ENCODE measurements around the gene SPO11.

The SPO11 gene

DNA sequence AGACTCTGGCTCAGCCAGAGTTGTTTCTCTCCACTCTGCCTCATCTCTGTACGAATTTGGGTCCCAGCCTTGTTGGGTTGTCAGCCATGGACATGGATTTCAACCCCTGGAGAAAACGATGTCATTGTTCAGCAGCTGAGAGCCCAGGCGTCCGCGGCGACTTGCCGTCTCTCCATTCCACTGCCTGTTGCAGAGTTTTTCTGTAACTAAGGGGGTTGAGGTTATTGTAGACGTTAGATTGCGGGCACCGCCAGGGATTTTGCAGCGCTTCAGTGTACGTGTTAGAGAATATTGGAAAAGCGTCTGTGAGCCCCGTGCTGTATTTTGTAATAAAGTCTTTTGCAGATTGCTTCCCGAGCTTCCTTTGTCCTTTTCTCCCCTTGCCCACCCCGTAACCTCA is 48.5 kb downstream of the SPO11 start:
- DNase-seq = no peak

- no peak for DNase-seq
Observed at GRCh38 chr20:57378646-57379262, 49.2 kb downstream of the SPO11 start.

DNA sequence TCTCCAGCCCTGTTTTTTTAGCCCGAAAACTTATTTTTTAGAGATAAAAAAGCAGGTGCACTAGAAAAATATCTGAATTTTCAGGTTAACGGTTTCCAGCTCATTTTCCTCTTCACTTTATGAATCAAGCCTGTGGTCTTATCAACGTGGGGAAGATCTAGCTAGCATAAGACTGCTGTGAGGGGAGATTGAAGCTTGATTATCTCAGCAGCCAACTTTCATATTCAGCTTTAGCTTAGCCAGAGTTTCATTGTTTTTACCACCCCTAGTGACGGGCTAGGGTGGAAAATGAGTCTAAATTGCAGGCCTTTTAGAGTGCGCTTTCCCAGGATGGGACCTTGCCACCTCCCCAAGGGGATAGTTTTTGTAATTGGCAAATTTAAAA is 49.7 kb downstream of the SPO11 start:
- no peak for DNase-seq

GRCh38 chr20:57380081-57380750 is 50.6 kb downstream of the SPO11 start:
- no peak for DNase-seq

- peak; percentile 85 to 87 for DNase-seq
Observed at GRCh38 chr20:57381596-57382503, 52.2 kb downstream of the SPO11 start.

- no peak for DNase-seq
Observed at GRCh38 chr20:57382516-57382915, 52.9 kb downstream of the SPO11 start.

GRCh38 chr20:57383447-57384347 is 54.1 kb downstream of the SPO11 start:
- DNase-seq = no peak

DNA sequence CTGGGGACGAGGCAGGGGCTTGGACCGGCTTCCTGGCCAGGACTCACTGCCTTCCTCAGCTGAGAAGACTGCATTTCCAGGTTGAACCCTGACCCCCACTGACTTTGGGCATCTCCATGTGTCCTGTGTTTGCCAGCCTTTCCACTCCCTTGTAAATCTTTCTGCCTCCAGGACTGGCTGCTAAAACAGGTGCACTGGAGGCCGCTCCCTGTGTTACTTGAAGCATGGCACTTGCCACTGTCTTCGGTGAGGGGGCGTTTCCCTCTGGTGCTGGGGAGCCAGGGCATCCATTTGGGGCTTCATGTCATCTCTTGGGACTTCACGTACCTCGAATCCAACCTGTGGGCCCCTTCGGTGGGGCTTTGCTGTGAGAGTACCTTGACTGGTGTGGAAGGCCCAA is 54.9 kb downstream of the SPO11 start:
- no peak for DNase-seq

DNA sequence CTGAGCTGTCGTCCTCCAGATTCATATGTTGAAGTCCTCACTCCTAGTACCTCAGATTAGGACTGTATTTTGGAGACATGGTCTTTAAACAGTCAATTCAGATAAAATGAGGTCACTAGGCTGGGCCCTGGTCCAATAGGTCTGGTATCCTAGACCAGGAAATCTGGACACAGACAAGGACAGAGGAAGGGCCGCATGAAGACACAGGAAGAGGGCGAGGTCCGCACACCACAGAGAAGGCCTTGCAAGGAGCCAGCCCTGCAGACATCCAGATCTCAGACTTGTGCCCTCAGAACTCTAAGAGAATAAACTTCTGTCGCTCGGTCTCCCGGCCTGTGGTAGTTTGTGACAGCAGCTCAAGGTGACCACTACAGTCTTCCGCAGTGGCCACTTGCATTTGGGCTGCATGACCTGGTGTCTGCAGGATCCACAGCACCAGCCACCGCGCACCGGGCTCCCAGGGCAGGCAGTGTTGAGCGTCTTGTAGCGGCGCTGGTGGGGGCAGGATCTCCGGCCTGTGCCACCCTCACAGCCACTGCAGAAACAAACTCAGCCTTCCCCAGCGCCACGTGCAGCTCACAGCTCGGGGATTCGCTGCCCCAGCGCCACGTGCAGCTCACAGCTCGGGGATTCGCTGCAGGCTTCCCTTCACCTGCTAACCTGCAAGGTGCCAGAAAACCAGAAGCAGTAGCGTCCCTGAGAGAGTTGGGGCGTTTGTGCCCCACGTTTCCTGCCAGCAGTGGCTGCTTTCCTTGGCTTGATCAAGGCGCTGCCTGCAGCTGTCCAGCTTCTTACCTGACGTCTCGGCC is 55.6 kb downstream of the SPO11 start:
- no peak for DNase-seq

DNA sequence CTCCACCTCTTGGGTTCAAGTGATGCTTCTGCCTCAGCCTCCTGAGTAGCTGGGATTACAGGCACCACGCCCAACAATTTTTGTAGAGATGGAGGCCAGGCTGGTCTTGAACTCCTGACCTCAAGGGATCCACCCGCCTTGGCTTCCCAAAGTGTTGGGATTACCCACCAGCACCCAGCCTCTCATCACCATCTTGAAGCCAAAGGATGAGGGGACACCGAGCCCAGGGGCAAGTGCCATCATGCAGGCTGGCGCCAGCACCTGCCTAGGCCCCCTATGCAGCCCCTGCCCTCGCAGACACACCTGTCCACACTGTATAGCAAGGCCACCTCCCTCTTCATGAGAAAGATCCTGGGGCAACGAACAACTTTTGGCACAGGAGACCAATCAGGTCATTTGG is 56.3 kb downstream of the SPO11 start:
- DNase-seq = no peak

DNA sequence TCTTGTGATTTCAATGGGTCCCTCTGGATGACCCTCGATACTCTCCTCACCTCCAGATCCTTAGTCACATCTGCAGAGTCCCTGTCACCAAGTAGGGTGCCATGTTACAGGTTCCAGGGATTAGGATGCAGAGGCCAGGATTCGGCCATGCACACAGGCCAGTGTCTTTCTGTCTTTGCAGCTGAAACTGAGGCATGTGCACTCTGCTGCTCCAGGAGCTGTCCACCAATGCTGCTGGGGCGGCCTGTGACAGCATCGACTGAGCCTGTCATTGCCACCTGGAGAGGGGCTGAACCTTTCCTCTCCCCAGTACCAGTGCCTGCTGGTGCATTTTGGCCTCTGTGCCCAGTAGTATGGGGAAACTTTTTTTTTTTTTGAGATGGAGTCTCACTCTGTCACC is 57.2 kb downstream of the SPO11 start:
- DNase-seq = no peak

- DNase-seq = no peak
Observed at GRCh38 chr20:57387463-57387862, 57.9 kb downstream of the SPO11 start.

GRCh38 chr20:57387945-57388371 is 58.4 kb downstream of the SPO11 start:
- DNase-seq = no peak

DNA sequence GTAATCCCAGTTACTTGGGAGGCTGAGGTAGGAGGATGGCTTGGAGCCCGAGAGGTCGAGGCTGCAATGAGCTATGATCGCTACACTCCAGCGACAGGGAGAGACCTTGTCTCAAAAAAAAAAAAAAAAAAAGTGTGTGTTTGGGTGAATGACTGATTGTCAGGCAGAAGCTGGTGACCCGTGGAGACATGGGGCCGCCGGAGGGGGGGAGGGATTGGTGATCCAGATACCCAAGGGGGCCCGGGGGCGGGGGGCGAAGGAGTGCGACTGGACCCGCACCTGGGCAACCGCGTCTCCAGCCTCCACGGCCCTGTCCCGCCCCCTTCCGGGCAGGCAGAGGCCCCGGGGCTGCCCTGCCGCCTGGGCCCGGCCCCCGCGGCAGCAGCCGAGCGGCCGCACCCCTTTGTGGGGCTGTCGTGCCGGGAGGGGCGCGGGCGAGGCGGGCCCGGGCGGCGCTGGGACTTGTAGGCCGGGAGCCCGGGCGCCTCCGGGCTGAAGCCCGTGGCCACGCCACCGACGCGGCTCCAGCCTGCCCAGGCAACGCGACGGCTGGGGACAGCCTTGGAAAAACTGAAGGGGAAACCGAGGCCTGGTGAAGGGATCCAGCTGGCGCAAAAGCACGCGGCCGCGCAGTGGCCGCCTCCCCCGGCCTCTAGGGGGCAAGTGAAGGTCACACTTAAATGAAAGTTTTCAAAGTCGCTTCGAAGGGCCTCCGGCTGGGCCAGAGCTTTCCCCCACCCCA is 59.5 kb downstream of the SPO11 start:
- DNase-seq = peak; percentile 58

DNA sequence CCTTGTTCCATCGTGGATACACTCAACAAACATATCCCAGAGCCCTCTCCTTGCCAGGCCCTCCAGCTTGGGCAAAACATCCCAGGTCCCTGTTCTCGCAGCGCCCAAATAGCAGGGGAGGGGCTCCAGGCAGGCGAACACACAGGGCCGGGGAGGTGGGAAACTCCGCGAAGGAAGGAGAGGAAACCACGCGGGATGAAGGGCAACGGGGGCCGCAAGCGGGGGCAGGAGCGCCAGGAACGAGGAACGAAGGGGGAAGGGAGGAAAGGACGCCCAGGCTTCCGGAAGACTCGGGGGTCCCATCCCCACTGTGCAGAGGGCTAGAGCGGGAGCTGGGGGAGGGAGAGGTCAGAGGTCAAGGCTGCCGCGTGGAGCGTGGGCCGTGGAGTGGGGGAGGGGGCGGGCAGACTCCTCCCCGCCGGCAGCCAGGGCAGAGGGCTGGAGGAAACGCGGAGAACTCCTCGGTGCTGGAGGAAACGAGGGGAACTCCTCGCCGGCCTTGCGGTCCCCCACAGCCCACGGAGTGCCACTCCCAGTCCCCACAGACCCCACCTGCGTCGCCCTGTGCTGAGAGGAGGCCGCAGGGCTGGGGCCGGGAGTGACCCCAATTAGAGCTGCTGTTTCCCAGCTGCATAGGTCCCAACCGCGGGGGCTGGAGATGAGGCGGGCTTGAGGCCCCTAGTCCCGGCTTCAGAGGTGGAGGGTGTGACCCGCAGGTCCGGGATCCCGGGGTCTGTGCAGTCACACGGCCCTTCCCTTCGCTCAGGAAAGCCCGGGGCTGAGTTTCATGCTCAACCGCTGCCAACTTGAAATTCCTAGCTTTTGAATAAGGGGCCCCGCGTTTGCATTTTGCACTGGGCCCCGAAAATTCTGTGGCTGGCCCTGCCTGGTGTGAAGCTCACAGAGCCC is 60.3 kb downstream of the SPO11 start:
- peak; percentile 72 to 75 for DNase-seq

DNA sequence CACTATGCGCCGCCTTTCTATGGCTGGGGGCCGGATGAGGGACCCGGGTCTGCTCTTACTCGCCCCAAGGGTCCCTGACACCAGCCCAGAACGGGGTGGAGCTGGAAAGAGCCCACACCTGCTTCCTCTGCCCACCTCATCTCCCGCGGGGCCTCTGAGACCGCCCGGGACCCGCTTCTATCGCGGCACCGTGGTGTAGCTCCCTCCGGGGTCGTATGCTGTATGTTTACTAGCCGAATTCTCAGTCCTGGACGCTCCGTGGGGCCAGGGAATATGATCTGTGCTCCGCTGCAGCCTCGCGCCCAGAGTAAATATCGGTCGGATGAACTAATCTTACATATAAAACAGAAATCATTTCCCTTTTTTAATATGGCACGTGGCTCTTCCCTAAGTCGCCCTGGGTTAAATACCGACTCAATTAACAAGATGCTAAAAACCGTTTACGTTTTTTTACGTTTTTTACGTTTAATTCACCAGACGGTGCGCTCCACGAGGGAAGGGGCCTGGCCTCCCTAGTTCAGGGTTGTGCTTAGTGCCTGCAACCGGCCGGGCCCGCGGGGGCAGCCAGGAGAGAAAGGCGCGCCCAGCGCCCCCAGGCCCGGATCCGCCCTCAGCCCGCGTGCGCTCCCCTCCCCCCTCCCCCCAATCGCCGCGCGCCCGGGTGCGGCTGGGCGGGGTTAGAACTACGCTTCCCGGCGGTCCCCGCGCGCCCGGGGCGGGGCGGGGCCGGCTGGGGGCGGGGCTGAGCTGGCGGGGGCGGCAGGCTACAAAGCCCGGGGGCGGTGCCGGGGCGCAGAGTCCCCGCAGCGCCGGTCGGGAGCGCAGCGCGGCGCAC is 61.2 kb downstream of the SPO11 start, which contains the start of gene RBM38:
Gene RBM38 (plus strand): TSS at position 793 of the 835 bp plus-strand sequence. CDS start 186 bp downstream, outside the sequence.
- DNase-seq = peak; percentile 67 to 74

DNA sequence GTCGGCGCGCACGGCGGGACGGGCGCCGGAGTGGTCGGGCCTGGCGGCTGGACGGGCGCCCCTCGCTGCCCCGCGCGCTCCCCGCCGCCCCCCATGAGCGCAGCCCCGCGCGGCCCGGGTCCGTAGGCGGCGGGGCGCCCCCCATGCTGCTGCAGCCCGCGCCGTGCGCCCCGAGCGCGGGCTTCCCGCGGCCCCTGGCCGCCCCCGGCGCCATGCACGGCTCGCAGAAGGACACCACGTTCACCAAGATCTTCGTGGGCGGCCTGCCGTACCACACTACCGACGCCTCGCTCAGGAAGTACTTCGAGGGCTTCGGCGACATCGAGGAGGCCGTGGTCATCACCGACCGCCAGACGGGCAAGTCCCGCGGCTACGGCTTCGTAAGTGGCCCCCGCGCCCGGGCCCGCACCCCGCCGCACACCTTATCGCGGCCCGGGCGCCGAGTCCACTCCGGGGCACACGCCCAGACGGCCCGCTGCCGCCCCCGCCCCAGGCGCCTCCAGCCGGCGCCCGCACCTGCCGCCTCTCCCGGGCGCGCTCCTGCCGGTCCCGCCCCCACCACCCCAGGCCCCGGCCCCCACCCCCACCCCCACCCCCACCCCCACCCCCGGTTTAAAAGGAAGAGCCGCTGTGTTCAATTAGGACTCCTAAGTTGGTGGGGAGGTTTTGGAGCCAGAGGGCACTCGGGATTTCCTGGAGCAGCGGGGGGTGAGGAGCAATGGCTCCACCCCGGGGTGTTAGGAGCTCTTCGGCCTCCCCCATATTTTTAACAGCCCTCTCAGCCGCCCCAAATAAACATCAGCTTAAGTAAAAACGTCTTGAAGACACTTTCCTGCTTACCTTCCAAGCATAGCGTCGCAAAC is 62.1 kb downstream of the SPO11 start:
- DNase-seq = peak in 1 of 2 donors; percentile 44

Measured in CD4-positive, alpha-beta T cell treated with Interleukin-4 for 1 hour (primary cell).